Peyer's patch (tissue), 4 donors: ENCODE results near the gene FAM47E.

Experiments used
- POLR2A ChIP-seq, 2 donors: fragments of 450-650 bp; IDR thresholded peaks; one replicate each; pipeline ENCODE4 v1.5.1; 2017; ENCODE audit warnings: antibody characterized with exemption in 2 of 2, mild to moderate bottlenecking in 2 of 2, moderate library complexity in 2 of 2
- TF ChIP-seq, protein P1 (sequence below), 6 experiments: fragments of 450-650 bp in 4 of 6; fragments of 200-600 bp in 2 of 6; sonication (generic) in 1 of 6; IDR thresholded peaks; one replicate each; pipeline ENCODE4 v1.5.1; 2017 to 2019; ENCODE audit warnings: antibody characterized with exemption in 6 of 6, mild to moderate bottlenecking in 3 of 6, moderate library complexity in 1 of 6

DNA sequence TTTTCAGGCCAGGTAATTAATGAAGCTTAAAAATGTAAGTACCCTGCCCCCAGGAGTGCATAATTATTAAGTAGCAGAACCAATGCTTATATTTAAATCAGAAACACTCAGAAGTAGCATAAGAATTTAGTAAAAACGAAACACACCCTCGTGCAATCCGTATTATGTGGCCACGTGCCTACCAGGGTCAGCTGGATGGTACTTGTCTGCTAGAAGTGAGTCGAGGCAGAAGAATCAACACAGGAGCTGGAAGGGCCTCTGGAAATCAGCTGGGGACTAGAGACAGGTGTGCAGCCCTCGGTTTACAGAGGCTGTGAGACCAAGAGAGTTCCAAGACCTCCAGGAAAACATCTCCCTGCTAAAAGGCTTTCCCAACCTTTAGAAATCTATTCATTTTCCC, 559 bp upstream of the FAM47E start:
- TF ChIP-seq, protein P1, sequence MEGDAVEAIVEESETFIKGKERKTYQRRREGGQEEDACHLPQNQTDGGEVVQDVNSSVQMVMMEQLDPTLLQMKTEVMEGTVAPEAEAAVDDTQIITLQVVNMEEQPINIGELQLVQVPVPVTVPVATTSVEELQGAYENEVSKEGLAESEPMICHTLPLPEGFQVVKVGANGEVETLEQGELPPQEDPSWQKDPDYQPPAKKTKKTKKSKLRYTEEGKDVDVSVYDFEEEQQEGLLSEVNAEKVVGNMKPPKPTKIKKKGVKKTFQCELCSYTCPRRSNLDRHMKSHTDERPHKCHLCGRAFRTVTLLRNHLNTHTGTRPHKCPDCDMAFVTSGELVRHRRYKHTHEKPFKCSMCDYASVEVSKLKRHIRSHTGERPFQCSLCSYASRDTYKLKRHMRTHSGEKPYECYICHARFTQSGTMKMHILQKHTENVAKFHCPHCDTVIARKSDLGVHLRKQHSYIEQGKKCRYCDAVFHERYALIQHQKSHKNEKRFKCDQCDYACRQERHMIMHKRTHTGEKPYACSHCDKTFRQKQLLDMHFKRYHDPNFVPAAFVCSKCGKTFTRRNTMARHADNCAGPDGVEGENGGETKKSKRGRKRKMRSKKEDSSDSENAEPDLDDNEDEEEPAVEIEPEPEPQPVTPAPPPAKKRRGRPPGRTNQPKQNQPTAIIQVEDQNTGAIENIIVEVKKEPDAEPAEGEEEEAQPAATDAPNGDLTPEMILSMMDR (IDR thresholded peaks at IDR 0.05) = no peak
- no peak for TF ChIP-seq POLR2A (IDR thresholded peaks at IDR 0.05)
